Measurements from ENCODE around the gene EIF3A.
A peak's percentile ranks its signal among the peaks of the same experiment; 100 is the strongest.

EIF3A gene

DNA sequence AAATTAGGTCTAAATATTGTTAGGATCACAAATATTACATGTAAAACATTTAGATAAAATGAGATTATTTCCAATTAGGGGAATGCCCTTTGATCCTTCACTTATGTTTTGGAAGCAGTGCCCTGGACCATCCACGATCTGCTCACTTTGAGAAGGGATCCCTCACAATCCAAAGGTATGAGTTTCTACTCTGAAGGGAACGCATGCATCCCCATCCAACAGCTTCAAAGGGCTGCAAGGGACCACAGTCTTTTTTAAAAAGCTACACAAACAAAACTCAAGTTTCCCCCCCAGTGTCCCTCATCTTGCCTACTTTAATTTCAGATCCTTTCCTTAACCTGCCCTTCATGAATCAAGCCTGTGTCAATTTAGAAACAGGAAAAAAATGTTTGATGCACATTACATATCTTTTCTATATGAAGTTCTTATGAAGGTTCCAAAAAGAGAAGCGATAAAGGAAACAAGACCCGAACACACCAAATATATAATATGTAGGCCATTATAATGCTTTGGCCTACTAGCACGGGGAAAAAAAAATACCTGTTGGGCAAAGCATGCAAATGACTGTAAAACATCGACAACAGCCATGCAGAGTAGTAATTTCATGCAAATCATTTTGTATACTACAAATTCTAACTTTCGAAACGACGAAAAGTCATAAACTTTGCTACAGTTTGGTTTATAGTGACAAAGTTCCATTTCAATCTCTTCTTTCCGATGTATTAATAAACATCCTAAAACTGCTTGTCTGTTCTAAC, 2.0 kb downstream of the EIF3A start:
- H3K4me3 ChIP-seq (ENCODE audit: low read depth, low read length): peak overlapping the region; percentile 77
- TF ChIP-seq, protein P1, sequence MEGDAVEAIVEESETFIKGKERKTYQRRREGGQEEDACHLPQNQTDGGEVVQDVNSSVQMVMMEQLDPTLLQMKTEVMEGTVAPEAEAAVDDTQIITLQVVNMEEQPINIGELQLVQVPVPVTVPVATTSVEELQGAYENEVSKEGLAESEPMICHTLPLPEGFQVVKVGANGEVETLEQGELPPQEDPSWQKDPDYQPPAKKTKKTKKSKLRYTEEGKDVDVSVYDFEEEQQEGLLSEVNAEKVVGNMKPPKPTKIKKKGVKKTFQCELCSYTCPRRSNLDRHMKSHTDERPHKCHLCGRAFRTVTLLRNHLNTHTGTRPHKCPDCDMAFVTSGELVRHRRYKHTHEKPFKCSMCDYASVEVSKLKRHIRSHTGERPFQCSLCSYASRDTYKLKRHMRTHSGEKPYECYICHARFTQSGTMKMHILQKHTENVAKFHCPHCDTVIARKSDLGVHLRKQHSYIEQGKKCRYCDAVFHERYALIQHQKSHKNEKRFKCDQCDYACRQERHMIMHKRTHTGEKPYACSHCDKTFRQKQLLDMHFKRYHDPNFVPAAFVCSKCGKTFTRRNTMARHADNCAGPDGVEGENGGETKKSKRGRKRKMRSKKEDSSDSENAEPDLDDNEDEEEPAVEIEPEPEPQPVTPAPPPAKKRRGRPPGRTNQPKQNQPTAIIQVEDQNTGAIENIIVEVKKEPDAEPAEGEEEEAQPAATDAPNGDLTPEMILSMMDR (IDR thresholded peaks at IDR 0.05; ENCODE audit: insufficient read depth, low read depth, low read length, missing control alignments): no peak
- peak; percentile 21 for DNase-seq (ENCODE audit: low read depth)

DNA sequence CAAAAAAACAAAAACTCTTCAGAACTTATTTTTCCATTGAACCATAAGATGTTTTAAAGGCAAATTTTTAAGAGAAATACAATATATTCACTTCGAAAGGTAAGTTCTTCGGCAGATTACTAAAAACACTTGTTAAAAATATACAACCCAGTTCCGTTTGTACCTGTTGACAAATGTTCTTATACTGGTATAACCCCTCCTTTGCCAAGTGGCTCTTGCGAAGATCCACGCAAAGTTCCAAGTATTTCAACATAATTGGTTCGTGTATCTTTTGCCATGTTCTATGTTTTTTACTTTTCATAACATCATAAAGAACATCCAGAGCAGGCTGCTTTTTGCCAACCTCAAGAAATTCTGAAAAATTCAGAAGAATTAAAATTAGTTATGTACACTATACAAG, 7.0 kb downstream of the EIF3A start:
- no peak for DNase-seq (ENCODE audit: low read depth)
- H3K4me3 ChIP-seq (ENCODE audit: low read depth, low read length): no peak overlapping the region
- TF ChIP-seq, protein P1 (IDR thresholded peaks at IDR 0.05; ENCODE audit: insufficient read depth, low read depth, low read length, missing control alignments): no peak

DNA sequence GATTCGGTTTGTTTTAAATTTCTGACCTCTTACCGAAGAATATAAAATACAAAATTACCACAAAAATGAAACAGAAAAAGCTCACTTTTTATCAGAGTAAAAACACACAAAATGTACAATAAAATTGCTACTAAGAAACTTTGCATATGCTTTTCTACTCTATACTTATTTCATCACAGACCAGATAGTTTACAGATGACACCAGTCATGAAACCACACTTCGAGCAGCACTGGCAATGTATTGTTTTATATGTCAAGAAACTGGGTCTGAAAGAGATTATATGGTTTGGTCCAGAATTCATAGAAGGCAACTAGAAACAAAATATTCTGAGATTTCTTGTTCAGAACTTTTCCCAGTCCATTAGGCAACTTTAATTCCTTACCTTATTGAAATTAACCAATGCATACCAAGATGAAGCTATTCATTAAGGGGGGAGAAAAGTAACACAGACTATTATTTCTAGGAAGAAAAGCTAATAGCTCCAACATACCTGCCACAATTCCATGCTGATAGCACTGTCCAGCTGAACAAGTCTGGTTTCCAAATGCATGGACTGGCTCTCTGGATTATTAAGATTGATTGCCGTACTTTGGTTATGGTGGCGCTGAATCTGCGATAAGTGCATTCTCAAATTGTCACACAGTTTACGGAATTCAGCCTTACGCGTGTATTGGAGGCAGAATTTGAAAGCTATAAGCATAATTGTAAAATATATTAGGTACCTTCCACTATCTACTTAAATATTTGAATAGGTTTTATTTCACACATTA, 10.0 kb downstream of the EIF3A start:
- TF ChIP-seq, protein P1 (IDR thresholded peaks at IDR 0.05; ENCODE audit: insufficient read depth, low read depth, low read length, missing control alignments): no peak
- no peak for DNase-seq (ENCODE audit: low read depth)
- H3K4me3 ChIP-seq (ENCODE audit: low read depth, low read length): no peak overlapping the region

DNA sequence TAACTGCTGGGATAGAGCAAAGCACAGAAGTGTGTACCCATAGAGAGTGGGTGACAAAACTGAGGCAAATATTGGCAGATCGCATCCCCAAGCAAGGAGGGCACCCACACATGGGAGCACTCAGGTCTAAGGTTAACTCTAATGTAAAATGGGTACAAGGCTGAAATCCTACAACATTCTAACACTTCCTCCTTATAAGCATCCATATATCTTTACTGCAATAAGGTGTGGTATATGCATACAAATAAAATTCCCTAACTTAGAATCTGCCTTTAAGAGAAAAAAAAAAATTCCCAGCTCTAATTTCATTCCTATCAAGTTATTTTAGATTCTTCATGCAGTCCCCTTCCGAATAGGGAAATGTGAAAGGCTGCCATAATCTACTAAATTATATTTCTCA, 18.7 kb downstream of the EIF3A start:
- DNase-seq (ENCODE audit: low read depth): no peak
- TF ChIP-seq, protein P1 (IDR thresholded peaks at IDR 0.05; ENCODE audit: insufficient read depth, low read depth, low read length, missing control alignments): no peak
- H3K4me3 ChIP-seq (ENCODE audit: low read depth, low read length): no peak overlapping the region

DNA sequence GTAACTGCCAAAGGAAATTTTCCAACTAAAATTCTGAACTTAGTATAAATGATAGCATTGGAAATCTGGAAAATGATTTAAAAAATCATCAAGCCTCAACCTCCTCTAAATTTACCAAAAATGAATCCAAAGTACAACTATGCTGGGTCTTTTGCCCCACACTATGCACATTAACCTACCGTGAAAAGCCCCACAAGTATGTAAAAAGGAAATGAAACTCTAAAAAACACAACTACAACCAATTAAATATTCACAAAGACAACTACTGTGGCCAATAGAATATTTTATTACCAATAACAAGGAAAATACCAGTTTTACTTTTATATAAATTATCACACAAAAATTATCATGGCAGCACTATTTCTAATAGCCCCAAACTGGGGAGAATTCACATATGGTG, 19.3 kb downstream of the EIF3A start:
- no peak overlapping the region for H3K4me3 ChIP-seq (ENCODE audit: low read depth, low read length)
- no peak for DNase-seq (ENCODE audit: low read depth)
- TF ChIP-seq, protein P1 (IDR thresholded peaks at IDR 0.05; ENCODE audit: insufficient read depth, low read depth, low read length, missing control alignments): no peak

DNA sequence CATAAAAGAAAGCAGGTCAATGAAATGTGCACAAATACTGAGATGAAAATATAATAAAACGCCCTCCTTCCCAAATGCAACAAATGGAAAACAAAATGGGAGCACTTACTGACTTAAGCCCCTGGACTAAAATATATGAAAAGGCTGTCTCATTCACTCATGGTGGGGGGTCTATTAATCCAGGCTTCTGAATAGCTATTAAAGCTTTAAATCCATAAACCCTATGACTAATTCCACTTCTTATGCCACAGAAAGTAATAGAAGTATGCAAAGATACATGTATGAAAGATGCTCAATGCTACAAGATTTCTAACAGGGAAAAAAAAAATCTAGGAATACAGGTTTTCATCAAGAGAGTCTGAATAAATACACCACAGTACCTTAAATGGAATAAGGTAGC, 20.5 kb downstream of the EIF3A start:
- no peak overlapping the region for H3K4me3 ChIP-seq (ENCODE audit: low read depth, low read length)
- TF ChIP-seq, protein P1 (IDR thresholded peaks at IDR 0.05; ENCODE audit: insufficient read depth, low read depth, low read length, missing control alignments): no peak
- no peak for DNase-seq (ENCODE audit: low read depth)
